Stimulated activated CD4-positive, alpha-beta T cell treated with anti-CD3 and anti-CD28 coated beads, TNF-alpha, amount 100 ng/mL, for 4 hours (primary cell): ENCODE results near the gene PM20D1.
"Not testable (repeated sequence)": the region's sequence is repeated elsewhere in the genome, so short reads cannot be mapped to it uniquely, and the experiment has no call there.

Experiments used
- DNase-seq, 3 experiments: peaks; one replicate each; pipeline ENCODE4 v3.0.0-alpha.2; 2020; ENCODE audit warnings: low read depth in 3 of 3

Gene PM20D1

GRCh38 chr1:205849619-205850355 lies at the start of gene PM20D1:
PM20D1 (minus strand) TSS chr1:205850132; CDS start chr1:205850072, 60 bp downstream.
- DNase-seq, result peak; percentile 30 to 66 (median 50)

GRCh38 chr1:205896351-205896750 lies 46.4 kb upstream of the PM20D1 start:
- DNase-seq, result no peak

GRCh38 chr1:205894119-205894518 lies 44.2 kb upstream of the PM20D1 start:
- not testable (repeated sequence) for DNase-seq

- not testable (repeated sequence) for DNase-seq
Observed at GRCh38 chr1:205892175-205892574, 42.2 kb upstream of the PM20D1 start.

- DNase-seq, result not testable (repeated sequence)
Observed at GRCh38 chr1:205891481-205891880, 41.5 kb upstream of the PM20D1 start.

- DNase-seq, result not testable (repeated sequence)
Observed at GRCh38 chr1:205890631-205891030, 40.7 kb upstream of the PM20D1 start.

- DNase-seq, result not testable (repeated sequence)
Observed at GRCh38 chr1:205889706-205890105, 39.8 kb upstream of the PM20D1 start.

- DNase-seq, result not testable (repeated sequence)
Observed at GRCh38 chr1:205889006-205889405, 39.1 kb upstream of the PM20D1 start.

- DNase-seq, result no peak
Observed at GRCh38 chr1:205883792-205884191, 33.9 kb upstream of the PM20D1 start.

- DNase-seq, result no peak
Observed at GRCh38 chr1:205880923-205881322, 31.0 kb upstream of the PM20D1 start.

GRCh38 chr1:205879974-205880373 lies 30.0 kb upstream of the PM20D1 start:
- no peak for DNase-seq

GRCh38 chr1:205878026-205878425 lies 28.1 kb upstream of the PM20D1 start:
- DNase-seq, result no peak

- not testable (repeated sequence) for DNase-seq
Observed at GRCh38 chr1:205873148-205873547, 23.2 kb upstream of the PM20D1 start.

GRCh38 chr1:205870236-205870635 lies 20.3 kb upstream of the PM20D1 start:
- DNase-seq, result no peak

GRCh38 chr1:205861540-205861939 lies 11.6 kb upstream of the PM20D1 start:
- DNase-seq, result no peak

- DNase-seq, result no peak
Observed at GRCh38 chr1:205858141-205858961, 8.4 kb upstream of the PM20D1 start.

GRCh38 chr1:205857501-205857900 lies 7.6 kb upstream of the PM20D1 start:
- not testable (repeated sequence) for DNase-seq

GRCh38 chr1:205856433-205856832 lies 6.5 kb upstream of the PM20D1 start:
- DNase-seq, result no peak

- DNase-seq, result no peak
Observed at GRCh38 chr1:205852969-205853368, 3.0 kb upstream of the PM20D1 start.

- DNase-seq, result no peak
Observed at GRCh38 chr1:205851993-205852392, 2.1 kb upstream of the PM20D1 start.

- no peak for DNase-seq
Observed at GRCh38 chr1:205843036-205843859, 6.7 kb downstream of the PM20D1 start.

- no peak for DNase-seq
Observed at GRCh38 chr1:205842229-205842628, 7.7 kb downstream of the PM20D1 start.
